ENCODE measurements around the gene UBE2S.

Gene UBE2S

GRCh38 chr19:55382522-55383054 is 25.0 kb downstream of the UBE2S start:
- Histone ChIP-seq H3K9me3 (ENCODE audit: insufficient read depth, low read length) (no peaks in the 10 kb centered on the region), H3K4me2 (ENCODE audit: low read depth, low read length, poor library complexity, severe bottlenecking) (peak overlapping the region; percentile 67), H3K9ac (ENCODE audit: low read length) (peak overlapping the region; percentile 98; the same call in 1 of the 2 replicates)

GRCh38 chr19:55382013-55382412 is 25.6 kb downstream of the UBE2S start:
- TF ChIP-seq, protein P1, sequence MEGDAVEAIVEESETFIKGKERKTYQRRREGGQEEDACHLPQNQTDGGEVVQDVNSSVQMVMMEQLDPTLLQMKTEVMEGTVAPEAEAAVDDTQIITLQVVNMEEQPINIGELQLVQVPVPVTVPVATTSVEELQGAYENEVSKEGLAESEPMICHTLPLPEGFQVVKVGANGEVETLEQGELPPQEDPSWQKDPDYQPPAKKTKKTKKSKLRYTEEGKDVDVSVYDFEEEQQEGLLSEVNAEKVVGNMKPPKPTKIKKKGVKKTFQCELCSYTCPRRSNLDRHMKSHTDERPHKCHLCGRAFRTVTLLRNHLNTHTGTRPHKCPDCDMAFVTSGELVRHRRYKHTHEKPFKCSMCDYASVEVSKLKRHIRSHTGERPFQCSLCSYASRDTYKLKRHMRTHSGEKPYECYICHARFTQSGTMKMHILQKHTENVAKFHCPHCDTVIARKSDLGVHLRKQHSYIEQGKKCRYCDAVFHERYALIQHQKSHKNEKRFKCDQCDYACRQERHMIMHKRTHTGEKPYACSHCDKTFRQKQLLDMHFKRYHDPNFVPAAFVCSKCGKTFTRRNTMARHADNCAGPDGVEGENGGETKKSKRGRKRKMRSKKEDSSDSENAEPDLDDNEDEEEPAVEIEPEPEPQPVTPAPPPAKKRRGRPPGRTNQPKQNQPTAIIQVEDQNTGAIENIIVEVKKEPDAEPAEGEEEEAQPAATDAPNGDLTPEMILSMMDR (IDR thresholded peaks at IDR 0.05; ENCODE audit: insufficient read depth, low read length, poor library complexity, severe bottlenecking), result no peak
- TF ChIP-seq EZH2phosphoT487 (conservative IDR thresholded peaks at IDR 0.05; ENCODE audit: low read length), result no peak
- Histone ChIP-seq H3K9me2 (replicated peaks; ENCODE audit: insufficient read depth, low read length) (no peaks in the 10 kb centered on the region), H3K4me2 (ENCODE audit: low read depth, low read length, poor library complexity, severe bottlenecking) (peak overlapping the region; percentile 67), H4K20me1 (ENCODE audit: low read depth, low read length) (peaks cover 6% of the 10 kb centered on the region), H3K9me3 (ENCODE audit: insufficient read depth, low read length) (no peaks in the 10 kb centered on the region), H3K4me3 (ENCODE audit: insufficient read depth, low read length, poor library complexity, severe bottlenecking) (no peak overlapping the region), H2AFZ (ENCODE audit: low read depth, low read length, severe bottlenecking) (no peak overlapping the region), H3F3A (ENCODE audit: insufficient read depth) (peaks cover 21% of the 10 kb centered on the region), H3K27ac (ENCODE audit: low read depth, low read length) (no peak overlapping the region), H3K36me3 (ENCODE audit: low read length) (peaks cover 11% of the 10 kb centered on the region), H3K79me2 (ENCODE audit: insufficient read depth, low read length) (peaks cover 12% of the 10 kb centered on the region), H3K27me3 (ENCODE audit: low read length) (no peaks in the 10 kb centered on the region), H3K9ac (ENCODE audit: low read length) (no peak overlapping the region)

More at GRCh38 chr19:55382522-55383054, 25.0 kb downstream of the UBE2S start:
- Histone ChIP-seq H3K27me3 (ENCODE audit: low read length) (no peaks in the 10 kb centered on the region), H3K4me3 (ENCODE audit: insufficient read depth, low read length, poor library complexity, severe bottlenecking) (no peak overlapping the region), H3K79me2 (ENCODE audit: insufficient read depth, low read length) (peaks cover 18% of the 10 kb centered on the region), H3F3A (ENCODE audit: insufficient read depth) (peaks cover 27% of the 10 kb centered on the region), H3K9me2 (replicated peaks; ENCODE audit: insufficient read depth, low read length) (no peaks in the 10 kb centered on the region), H3K27ac (ENCODE audit: low read depth, low read length) (no peak overlapping the region), H4K20me1 (ENCODE audit: low read depth, low read length) (peaks cover 12% of the 10 kb centered on the region), H2AFZ (ENCODE audit: low read depth, low read length, severe bottlenecking) (no peak overlapping the region), H3K36me3 (ENCODE audit: low read length) (peaks cover 17% of the 10 kb centered on the region)
- TF ChIP-seq EZH2phosphoT487 (conservative IDR thresholded peaks at IDR 0.05; ENCODE audit: low read length), result no peak
- TF ChIP-seq, protein P1 (IDR thresholded peaks at IDR 0.05; ENCODE audit: insufficient read depth, low read length, poor library complexity, severe bottlenecking), result no peak

- Histone ChIP-seq H3K36me3 (ENCODE audit: low read length) (no peaks in the 10 kb centered on the region), H3K27me3 (ENCODE audit: low read length) (no peaks in the 10 kb centered on the region), H3K4me2 (ENCODE audit: low read depth, low read length, poor library complexity, severe bottlenecking) (no peak overlapping the region), H3K27ac (ENCODE audit: low read depth, low read length) (no peak overlapping the region), H3K9me3 (ENCODE audit: insufficient read depth, low read length) (no peaks in the 10 kb centered on the region), H3F3A (ENCODE audit: insufficient read depth) (0 out of 2 replicates have a peak, but pooled peaks cover 3% of the 10 kb centered on the region), H3K4me3 (ENCODE audit: insufficient read depth, low read length, poor library complexity, severe bottlenecking) (no peak overlapping the region), H3K9ac (ENCODE audit: low read length) (no peak overlapping the region), H2AFZ (ENCODE audit: low read depth, low read length, severe bottlenecking) (no peak overlapping the region), H4K20me1 (ENCODE audit: low read depth, low read length) (no peaks in the 10 kb centered on the region), H3K9me2 (replicated peaks; ENCODE audit: insufficient read depth, low read length) (no peaks in the 10 kb centered on the region), H3K79me2 (ENCODE audit: insufficient read depth, low read length) (no peaks in the 10 kb centered on the region)
- TF ChIP-seq EZH2phosphoT487 (conservative IDR thresholded peaks at IDR 0.05; ENCODE audit: low read length), result no peak
- TF ChIP-seq, protein P1 (IDR thresholded peaks at IDR 0.05; ENCODE audit: insufficient read depth, low read length, poor library complexity, severe bottlenecking), result no peak
These were observed 28.4 kb downstream of the UBE2S start for GRCh38 chr19:55379174-55379573.
